ENCODE results near the gene HCN4. TPM values are rescaled to one million over a fixed set of nuclear protein-coding genes. Genes with fewer than 3 reads are reported as not detected.

HCN4 gene
- polyA plus RNA-seq, 1 donor from 2014 or later = 4.0 TPM

DNA sequence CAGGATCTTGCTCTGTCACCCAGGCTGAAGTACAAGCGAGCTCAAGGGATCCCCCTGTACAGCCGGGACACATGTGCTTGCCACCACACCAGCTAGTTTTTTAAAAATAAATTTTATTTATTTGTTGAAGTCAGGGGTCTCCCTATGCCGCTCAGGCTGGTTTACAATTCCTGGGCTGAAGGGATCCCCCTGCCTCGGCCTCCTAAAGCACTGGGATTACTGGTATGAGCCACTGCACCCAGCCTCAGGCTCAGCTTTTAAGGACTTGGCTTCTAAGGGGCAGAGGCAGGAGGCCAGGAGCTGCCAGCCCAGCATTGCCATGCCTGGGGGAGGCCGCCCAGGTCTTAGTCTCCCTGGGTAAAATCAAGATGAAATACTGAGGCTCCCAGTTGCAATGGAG is 37.3 kb downstream of the HCN4 start:
- Histone ChIP-seq H3K36me3 (ENCODE audit: insufficient read depth, low read length) (no peaks in the 10 kb centered on the region), H3K27ac (ENCODE audit: low read length) (no peak overlapping the region), H3K9ac (ENCODE audit: low read length) (no peak overlapping the region), H3K9me3 (ENCODE audit: low read length) (no peaks in the 10 kb centered on the region), H3K79me2 (replicated peaks; ENCODE audit: insufficient read depth, low read length) (no peaks in the 10 kb centered on the region), H3K9me2 (ENCODE audit: insufficient read depth, low read length) (no peaks in the 10 kb centered on the region), H3K4me2 (ENCODE audit: low read length) (no peak overlapping the region), H3K27me3 (ENCODE audit: insufficient read depth, low read depth, low read length) (no peaks in the 10 kb centered on the region), H3K4me3 (ENCODE audit: low read length) (no peak overlapping the region), H4K20me1 (ENCODE audit: insufficient read depth) (no peaks in the 10 kb centered on the region), H2AFZ (ENCODE audit: low read depth, low read length) (no peak overlapping the region), H3F3A (ENCODE audit: insufficient read depth, low read length, poor library complexity, severe bottlenecking) (no peaks in the 10 kb centered on the region)
- no peak for TF ChIP-seq POLR2AphosphoS5 (IDR thresholded peaks at IDR 0.05)
- TF ChIP-seq EZH2 (IDR thresholded peaks at IDR 0.05; ENCODE audit: borderline replicate concordance, insufficient read depth, low read length, poor library complexity, severe bottlenecking) = no peak
- no peak for TF ChIP-seq EP300 (conservative IDR thresholded peaks at IDR 0.05; ENCODE audit: poor library complexity, severe bottlenecking)
- no peak for TF ChIP-seq RAD21 (conservative IDR thresholded peaks at IDR 0.05)
- TF ChIP-seq, protein P1, sequence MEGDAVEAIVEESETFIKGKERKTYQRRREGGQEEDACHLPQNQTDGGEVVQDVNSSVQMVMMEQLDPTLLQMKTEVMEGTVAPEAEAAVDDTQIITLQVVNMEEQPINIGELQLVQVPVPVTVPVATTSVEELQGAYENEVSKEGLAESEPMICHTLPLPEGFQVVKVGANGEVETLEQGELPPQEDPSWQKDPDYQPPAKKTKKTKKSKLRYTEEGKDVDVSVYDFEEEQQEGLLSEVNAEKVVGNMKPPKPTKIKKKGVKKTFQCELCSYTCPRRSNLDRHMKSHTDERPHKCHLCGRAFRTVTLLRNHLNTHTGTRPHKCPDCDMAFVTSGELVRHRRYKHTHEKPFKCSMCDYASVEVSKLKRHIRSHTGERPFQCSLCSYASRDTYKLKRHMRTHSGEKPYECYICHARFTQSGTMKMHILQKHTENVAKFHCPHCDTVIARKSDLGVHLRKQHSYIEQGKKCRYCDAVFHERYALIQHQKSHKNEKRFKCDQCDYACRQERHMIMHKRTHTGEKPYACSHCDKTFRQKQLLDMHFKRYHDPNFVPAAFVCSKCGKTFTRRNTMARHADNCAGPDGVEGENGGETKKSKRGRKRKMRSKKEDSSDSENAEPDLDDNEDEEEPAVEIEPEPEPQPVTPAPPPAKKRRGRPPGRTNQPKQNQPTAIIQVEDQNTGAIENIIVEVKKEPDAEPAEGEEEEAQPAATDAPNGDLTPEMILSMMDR (IDR thresholded peaks at IDR 0.05; ENCODE audit: poor library complexity, severe bottlenecking) = no peak
- TF ChIP-seq, protein P2, sequence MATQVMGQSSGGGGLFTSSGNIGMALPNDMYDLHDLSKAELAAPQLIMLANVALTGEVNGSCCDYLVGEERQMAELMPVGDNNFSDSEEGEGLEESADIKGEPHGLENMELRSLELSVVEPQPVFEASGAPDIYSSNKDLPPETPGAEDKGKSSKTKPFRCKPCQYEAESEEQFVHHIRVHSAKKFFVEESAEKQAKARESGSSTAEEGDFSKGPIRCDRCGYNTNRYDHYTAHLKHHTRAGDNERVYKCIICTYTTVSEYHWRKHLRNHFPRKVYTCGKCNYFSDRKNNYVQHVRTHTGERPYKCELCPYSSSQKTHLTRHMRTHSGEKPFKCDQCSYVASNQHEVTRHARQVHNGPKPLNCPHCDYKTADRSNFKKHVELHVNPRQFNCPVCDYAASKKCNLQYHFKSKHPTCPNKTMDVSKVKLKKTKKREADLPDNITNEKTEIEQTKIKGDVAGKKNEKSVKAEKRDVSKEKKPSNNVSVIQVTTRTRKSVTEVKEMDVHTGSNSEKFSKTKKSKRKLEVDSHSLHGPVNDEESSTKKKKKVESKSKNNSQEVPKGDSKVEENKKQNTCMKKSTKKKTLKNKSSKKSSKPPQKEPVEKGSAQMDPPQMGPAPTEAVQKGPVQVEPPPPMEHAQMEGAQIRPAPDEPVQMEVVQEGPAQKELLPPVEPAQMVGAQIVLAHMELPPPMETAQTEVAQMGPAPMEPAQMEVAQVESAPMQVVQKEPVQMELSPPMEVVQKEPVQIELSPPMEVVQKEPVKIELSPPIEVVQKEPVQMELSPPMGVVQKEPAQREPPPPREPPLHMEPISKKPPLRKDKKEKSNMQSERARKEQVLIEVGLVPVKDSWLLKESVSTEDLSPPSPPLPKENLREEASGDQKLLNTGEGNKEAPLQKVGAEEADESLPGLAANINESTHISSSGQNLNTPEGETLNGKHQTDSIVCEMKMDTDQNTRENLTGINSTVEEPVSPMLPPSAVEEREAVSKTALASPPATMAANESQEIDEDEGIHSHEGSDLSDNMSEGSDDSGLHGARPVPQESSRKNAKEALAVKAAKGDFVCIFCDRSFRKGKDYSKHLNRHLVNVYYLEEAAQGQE (IDR thresholded peaks at IDR 0.05; ENCODE audit: borderline replicate concordance) = no peak
- TF ChIP-seq TAF1 (IDR thresholded peaks at IDR 0.05; ENCODE audit: low read depth) = no peak
- TF ChIP-seq MXI1 (conservative IDR thresholded peaks at IDR 0.05; ENCODE audit: poor library complexity, severe bottlenecking) = no peak
- no peak for TF ChIP-seq SMC3 (conservative IDR thresholded peaks at IDR 0.05; ENCODE audit: poor library complexity)

DNA sequence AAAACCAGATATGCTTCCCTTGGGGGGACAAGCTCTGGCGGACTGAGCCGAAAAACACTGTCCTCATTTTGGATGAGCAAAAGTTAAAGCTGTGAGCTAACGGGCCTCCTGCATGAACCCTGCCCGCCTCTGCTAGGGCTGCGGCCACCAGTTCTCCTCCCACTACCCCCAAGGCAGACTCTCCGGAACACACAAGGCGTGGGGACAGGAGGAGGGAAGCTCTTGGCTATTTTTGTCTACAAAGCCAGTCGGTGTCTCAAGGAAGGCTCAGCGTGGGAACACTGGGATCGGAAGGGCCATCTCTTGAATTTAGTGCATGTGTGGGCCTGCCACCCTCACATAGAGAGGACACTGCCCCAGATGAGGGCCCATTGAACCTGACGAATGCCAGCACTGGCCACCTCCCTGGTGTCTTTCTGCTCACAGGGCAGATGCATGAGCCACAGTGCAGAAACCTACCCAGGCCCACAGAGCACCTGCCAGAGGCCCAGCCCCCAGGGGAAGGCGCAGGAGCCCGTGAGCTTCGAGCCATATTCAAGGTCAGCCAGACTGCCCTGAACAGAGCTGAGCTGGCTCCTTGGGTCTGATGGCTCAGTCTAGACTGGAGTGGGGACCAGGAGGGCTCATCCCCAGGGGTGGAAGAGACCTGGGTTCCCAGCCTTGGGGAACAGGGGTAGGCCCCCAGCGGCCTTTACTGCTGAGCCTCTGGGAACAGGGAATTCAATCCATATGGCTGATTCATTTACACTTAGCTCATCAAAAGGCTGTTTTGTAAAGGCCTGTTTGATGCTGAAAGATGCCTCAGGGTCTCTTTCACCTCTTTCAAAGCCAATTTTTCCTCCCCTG is 38.3 kb downstream of the HCN4 start:
- Histone ChIP-seq H3K27me3 (ENCODE audit: insufficient read depth, low read depth, low read length) (no peaks in the 10 kb centered on the region), H4K20me1 (ENCODE audit: insufficient read depth) (no peaks in the 10 kb centered on the region), H3K9me3 (ENCODE audit: low read length) (no peaks in the 10 kb centered on the region), H3K9me2 (ENCODE audit: insufficient read depth, low read length) (no peaks in the 10 kb centered on the region), H3K4me3 (ENCODE audit: low read length) (no peak overlapping the region), H3K4me2 (ENCODE audit: low read length) (no peak overlapping the region), H3K27ac (ENCODE audit: low read length) (no peak overlapping the region), H3K79me2 (replicated peaks; ENCODE audit: insufficient read depth, low read length) (no peaks in the 10 kb centered on the region), H3K36me3 (ENCODE audit: insufficient read depth, low read length) (no peaks in the 10 kb centered on the region), H2AFZ (ENCODE audit: low read depth, low read length) (no peak overlapping the region), H3F3A (ENCODE audit: insufficient read depth, low read length, poor library complexity, severe bottlenecking) (no peaks in the 10 kb centered on the region), H3K9ac (ENCODE audit: low read length) (no peak overlapping the region)
- no peak for TF ChIP-seq SMC3 (conservative IDR thresholded peaks at IDR 0.05; ENCODE audit: poor library complexity)

Measured in neural cell (in vitro differentiated cells).